GM10266 (cell line): Measurements from ENCODE around the gene ZNF665.
"Not testable (repeated sequence)": the region's sequence is repeated elsewhere in the genome, so short reads cannot be mapped to it uniquely, and the experiment has no call there.

Experiments
- DNase-seq: peaks from one replicate; pipeline ENCODE4 v3.0.0; 2012; ENCODE audit errors: extremely low spot score
- CTCF ChIP-seq: IDR thresholded peaks from 2 replicates; pipeline ENCODE4 v1.5.1; 2012; ENCODE audit warnings: mild to moderate bottlenecking, low read depth; ENCODE audit not compliant: control insufficient read depth, insufficient read depth; ENCODE audit errors: missing control alignments

ZNF665 gene

GRCh38 chr19:53192771-53193534, at the start of gene ZNF665:
Gene ZNF665 (minus strand): TSS chr19:53193358. CDS start chr19:53182898, 10,460 bp downstream.
- no peak for TF ChIP-seq CTCF
- peak; percentile 72 for DNase-seq

GRCh38 chr19:53237114-53237777, 44.1 kb upstream of the ZNF665 start:
- no peak for DNase-seq
- TF ChIP-seq CTCF = no peak

- DNase-seq = no peak
Observed at GRCh38 chr19:53224606-53225005, 31.4 kb upstream of the ZNF665 start.

GRCh38 chr19:53222716-53223115, 29.6 kb upstream of the ZNF665 start:
- not testable (repeated sequence) for DNase-seq

More at GRCh38 chr19:53224606-53225005, 31.4 kb upstream of the ZNF665 start:
- TF ChIP-seq CTCF = no peak

GRCh38 chr19:53212703-53213320, 19.7 kb upstream of the ZNF665 start:
- no peak for DNase-seq
- TF ChIP-seq CTCF = no peak

- not testable (repeated sequence) for DNase-seq
Observed at GRCh38 chr19:53211554-53211953, 18.4 kb upstream of the ZNF665 start.

GRCh38 chr19:53196777-53197396, 3.7 kb upstream of the ZNF665 start:
- DNase-seq = peak; percentile 96

More at GRCh38 chr19:53196777-53197396, 3.7 kb upstream of the ZNF665 start:
- TF ChIP-seq CTCF = no peak
